Umbilical cord (tissue), 2 donors: ENCODE data around the gene MACF1. TPM values are rescaled to one million over a fixed set of nuclear protein-coding genes. Genes with fewer than 3 reads are reported as not detected.
"Not testable (repeated sequence)": the region's sequence is repeated elsewhere in the genome, so short reads cannot be mapped to it uniquely, and the experiment has no call there.

ENCODE experiments used
- DNase-seq: peaks from one replicate; pipeline ENCODE4 v3.0.0-alpha.2; 2015; ENCODE audit warnings: low spot score
- total RNA-seq: library from RNA; depleted of rRNA; stranded (reverse); fragments of >200 nt; gene quantifications from one replicate; pipeline ENCODE4 v1.2.3, GENCODE V29; 2014; ENCODE audit warnings: low replicate concordance; ENCODE audit not compliant: insufficient read depth

Gene MACF1
- total RNA-seq, 1 donor from 2014 or later = 584 TPM

GRCh38 chr1:39490596-39491145 lies 286.2 kb downstream of the MACF1 start:
- DNase-seq = no peak

- peak; percentile 14 for DNase-seq
These were observed 286.8 kb downstream of the MACF1 start, which contains the start of gene BMP8A for GRCh38 chr1:39491146-39491921. BMP8A (plus strand) TSS chr1:39491636; CDS start chr1:39491992, 356 bp downstream.

- not testable (repeated sequence) for DNase-seq
These were observed 287.9 kb downstream of the MACF1 start for GRCh38 chr1:39492118-39493042.

- DNase-seq = not testable (repeated sequence)
These were observed 288.7 kb downstream of the MACF1 start for GRCh38 chr1:39493043-39493810.

GRCh38 chr1:39494671-39495410 lies 290.3 kb downstream of the MACF1 start:
- DNase-seq = no peak

GRCh38 chr1:39496520-39496919 lies 292.0 kb downstream of the MACF1 start:
- DNase-seq = not testable (repeated sequence)

- DNase-seq = no peak
These were observed 293.1 kb downstream of the MACF1 start for GRCh38 chr1:39497585-39497984.

- DNase-seq = not testable (repeated sequence)
These were observed 293.7 kb downstream of the MACF1 start for GRCh38 chr1:39498096-39498710.

GRCh38 chr1:39498821-39499220 lies 294.3 kb downstream of the MACF1 start:
- not testable (repeated sequence) for DNase-seq

DNA sequence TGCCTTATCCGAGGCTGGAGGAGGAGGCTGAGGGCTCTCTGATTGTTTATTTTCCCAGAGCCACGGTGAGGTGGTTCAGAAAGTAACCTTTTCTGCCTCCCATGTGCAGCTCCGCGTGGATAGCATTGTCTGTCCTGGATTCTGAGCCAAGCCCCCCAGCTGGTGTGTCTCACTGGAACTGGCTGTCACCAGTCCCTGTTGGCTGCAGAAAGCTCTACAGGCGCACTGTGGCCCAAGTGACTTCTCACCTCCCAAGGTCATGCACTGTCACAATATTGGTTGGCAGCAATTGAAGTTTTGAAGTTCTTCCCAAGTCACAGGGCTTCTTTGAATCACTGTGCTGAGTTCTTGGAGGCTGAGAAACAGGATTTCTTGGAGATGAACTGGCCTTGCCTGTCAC lies 295.2 kb downstream of the MACF1 start:
- no peak for DNase-seq

DNA sequence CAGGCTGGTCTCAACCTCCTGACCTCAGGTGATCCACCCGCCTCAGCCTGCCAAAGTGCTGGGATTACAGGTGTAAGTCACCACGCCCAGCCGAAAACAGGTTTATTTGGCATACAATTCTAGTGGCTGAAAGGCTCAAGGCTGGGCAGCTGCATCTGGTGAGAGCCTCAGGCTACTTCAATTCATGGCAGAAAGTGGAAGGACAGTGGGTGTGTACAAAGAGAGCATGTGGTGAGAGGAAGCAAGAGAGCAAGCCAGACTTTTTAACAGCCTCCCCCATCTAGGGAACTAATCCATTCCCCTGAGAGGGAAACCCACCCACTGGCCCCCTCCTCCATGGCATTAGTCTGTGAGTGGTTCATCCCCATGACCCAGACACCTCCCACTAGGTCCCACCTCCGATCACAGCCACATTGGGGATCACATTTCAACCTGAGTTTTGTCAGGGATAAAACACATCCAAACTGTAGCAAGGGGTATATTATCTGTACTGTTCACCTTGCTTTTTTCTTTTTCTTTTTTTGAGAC lies 296.4 kb downstream of the MACF1 start:
- DNase-seq = no peak

DNA sequence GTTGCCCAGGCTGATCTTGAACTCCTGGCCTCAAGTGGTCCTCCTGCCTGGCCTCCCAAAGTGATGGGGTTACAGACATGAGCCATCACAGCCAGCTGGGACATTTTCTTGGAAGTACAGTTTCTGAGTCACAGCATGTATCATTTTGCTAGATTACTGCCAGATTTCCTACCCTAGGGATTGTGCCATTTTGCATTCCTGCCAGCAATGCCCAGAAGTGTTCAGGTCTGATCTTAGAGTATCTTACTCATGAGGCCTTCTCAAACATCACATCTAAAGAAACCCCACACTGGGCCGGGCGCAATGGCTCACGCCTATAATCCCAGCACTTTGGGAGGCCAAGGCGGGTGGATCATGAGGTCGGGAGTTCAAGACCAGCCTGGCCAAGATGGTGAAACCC lies 297.2 kb downstream of the MACF1 start:
- no peak for DNase-seq

GRCh38 chr1:39504436-39504835 lies 299.9 kb downstream of the MACF1 start:
- not testable (repeated sequence) for DNase-seq

DNA sequence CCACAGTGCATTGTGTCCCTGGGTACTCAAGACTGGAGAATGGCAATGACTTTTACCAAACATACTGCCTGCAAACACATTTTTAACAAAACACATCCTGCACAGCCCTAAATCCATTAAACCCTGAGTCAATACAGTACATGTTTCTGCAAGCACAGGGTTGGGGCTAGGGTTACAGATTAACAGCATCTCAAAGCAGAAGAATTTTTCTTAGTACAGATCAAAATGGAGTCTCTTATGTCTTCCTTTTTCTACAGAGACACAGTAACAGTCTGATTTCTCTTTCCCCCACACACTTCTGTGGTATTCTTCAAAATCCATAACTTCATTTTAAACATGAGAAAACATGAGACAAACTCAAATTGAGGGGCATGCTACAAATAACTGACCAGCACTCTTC lies 300.8 kb downstream of the MACF1 start:
- no peak for DNase-seq

DNA sequence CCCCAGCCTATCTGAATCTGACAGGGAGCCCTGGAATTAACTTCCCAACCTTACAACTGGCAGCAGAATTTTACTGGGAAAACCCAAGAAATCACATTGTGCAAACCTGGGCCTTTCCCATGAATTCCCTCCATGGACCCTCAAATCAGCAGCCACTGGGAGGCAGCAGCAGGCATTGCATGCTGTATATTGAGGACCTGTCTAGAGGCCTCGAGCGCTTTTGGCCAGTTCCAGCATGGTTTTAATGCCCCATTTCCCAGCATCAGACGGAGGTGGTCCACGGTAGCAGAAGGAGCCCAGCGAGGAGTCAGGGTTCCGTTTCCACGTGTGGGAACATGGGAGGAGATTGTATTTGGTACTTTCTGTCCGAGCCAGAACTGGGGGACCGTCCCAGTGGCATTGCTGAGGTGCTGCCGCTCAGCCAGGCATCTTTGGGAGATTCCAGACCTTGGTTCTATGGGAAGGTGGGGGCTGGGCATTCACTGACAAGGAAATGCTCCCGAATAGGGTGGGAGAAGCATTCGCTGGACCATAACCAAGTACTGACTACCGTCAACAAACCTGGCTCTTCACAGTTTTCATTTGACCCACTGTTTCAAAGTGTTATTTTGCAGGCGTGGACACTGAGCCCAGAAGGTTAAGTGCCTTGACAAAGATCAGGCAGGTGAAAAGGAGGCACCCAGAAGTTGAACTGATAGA lies 302.9 kb downstream of the MACF1 start:
- DNase-seq = no peak

GRCh38 chr1:39508266-39508665 lies 303.8 kb downstream of the MACF1 start:
- DNase-seq = no peak

DNA sequence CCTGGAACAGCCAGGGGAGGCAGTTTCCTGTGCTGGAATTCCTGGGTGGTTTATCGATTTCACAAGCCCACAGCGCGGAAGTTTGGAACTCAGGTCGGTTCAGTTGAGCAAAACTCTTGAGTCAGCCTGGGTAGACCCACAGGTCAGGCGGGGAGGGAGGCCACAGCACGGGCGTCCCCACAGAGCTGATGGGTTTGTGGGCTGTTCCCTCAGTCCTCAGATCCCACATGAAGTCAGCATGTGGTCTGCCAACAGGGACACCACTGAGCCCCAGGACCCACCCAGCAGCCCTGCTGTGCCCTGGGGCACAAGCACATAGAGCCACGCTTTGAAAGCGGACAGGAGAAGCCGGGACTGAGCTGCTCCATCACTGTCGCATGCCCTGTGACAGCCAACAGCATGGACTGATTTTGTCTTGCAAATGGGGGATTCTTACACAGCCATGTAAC lies 304.4 kb downstream of the MACF1 start:
- DNase-seq = no peak

- DNase-seq = no peak
These were observed 305.0 kb downstream of the MACF1 start for GRCh38 chr1:39509360-39510009.
